Tibial artery (tissue), 4 donors: Measurements from ENCODE around the gene SPSB1.

Experiments used
- DNase-seq, 2 donors: peaks; one replicate each; pipeline ENCODE4 v3.0.0-alpha.2; 2019
- H3K27ac ChIP-seq, 2 donors: fragments of 200-600 bp; sonication (generic) in 1 of 2; 1 replicate in 1 of 2; 2 replicates in 1 of 2; pipeline ENCODE4 v1.5.1; 2018 to 2019; ENCODE audit warnings: mild to moderate bottlenecking in 1 of 2
- H3K27me3 ChIP-seq, 2 donors: fragments of 200-600 bp; sonication (generic) in 1 of 2; one replicate each; pipeline versions ENCODE4 v1.5.1 to v1.6.0; 2016 to 2019
- H3K36me3 ChIP-seq, 3 donors: fragments of 200-600 bp; sonication (generic) in 2 of 3; one replicate each; pipeline ENCODE4 v1.5.1; 2016 to 2019; ENCODE audit warnings: mild to moderate bottlenecking in 2 of 3
- H3K4me1 ChIP-seq, 4 donors: fragments of 200-600 bp; sonication (generic) in 2 of 4; 1 replicate in 3 of 4; 2 replicates in 1 of 4; pipeline ENCODE4 v1.5.1; 2016 to 2019
- H3K4me3 ChIP-seq, 2 donors: fragments of 200-600 bp; sonication (generic) in 1 of 2; 1 replicate in 1 of 2; 2 replicates in 1 of 2; pipeline ENCODE4 v1.5.1; 2018 to 2019; ENCODE audit warnings: mild to moderate bottlenecking in 2 of 2
- H3K9me3 ChIP-seq, 3 donors: fragments of 200-600 bp; sonication (generic) in 1 of 3; one replicate each; pipeline ENCODE4 v1.5.1; 2016 to 2019
- intact Hi-C: fragments of 100-400 bp; cut with DNase I; formaldehyde crosslinking; loops from one replicate; pipeline ENCODE4 v1.15.0; 2023; ENCODE audit warnings: low total_unique reads
- TF ChIP-seq, protein P1 (sequence below), 2 experiments: fragments of 200-600 bp in 1 of 2; fragments of 450-650 bp in 1 of 2; IDR thresholded peaks; one replicate each; pipeline ENCODE4 v1.5.1; 2017 to 2019; ENCODE audit warnings: antibody characterized with exemption in 2 of 2, mild to moderate bottlenecking in 1 of 2, moderate library complexity in 1 of 2

SPSB1 gene

GRCh38 chr1:9401080-9401453, 108.4 kb downstream of the SPSB1 start:
- no peak for DNase-seq
- Histone ChIP-seq H3K27me3 (no peaks in the 10 kb centered on the region), H3K27ac (peak overlapping the region; percentile 69 to 81), H3K36me3 (no peaks in the 10 kb centered on the region), H3K4me3 (no peak overlapping the region), H3K4me1 (peaks cover 14 to 90% (median 52%) of the 10 kb centered on the region in 4 donors), H3K9me3 (no peaks in the 10 kb centered on the region)
- intact Hi-C loops, result no loop called here
- TF ChIP-seq, protein P1, sequence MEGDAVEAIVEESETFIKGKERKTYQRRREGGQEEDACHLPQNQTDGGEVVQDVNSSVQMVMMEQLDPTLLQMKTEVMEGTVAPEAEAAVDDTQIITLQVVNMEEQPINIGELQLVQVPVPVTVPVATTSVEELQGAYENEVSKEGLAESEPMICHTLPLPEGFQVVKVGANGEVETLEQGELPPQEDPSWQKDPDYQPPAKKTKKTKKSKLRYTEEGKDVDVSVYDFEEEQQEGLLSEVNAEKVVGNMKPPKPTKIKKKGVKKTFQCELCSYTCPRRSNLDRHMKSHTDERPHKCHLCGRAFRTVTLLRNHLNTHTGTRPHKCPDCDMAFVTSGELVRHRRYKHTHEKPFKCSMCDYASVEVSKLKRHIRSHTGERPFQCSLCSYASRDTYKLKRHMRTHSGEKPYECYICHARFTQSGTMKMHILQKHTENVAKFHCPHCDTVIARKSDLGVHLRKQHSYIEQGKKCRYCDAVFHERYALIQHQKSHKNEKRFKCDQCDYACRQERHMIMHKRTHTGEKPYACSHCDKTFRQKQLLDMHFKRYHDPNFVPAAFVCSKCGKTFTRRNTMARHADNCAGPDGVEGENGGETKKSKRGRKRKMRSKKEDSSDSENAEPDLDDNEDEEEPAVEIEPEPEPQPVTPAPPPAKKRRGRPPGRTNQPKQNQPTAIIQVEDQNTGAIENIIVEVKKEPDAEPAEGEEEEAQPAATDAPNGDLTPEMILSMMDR (IDR thresholded peaks at IDR 0.05), result no peak

DNA sequence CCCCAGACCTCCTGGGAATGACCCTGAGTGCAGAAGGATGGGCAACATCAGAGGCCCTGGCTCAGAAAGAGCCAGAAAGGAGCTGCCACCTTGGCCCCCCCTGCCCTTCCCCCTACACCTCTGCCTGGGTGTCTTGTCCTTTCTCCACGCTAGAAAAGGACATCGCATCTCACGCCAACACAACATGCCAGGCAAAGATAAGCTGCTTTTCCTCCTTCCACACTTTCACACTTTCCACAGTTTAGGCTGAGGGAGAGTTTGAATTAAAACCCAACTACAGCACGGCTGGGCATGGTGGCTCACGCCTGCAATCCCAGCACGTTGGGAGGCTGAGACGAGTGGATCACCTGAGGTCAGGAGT, 109.5 kb downstream of the SPSB1 start:
- Histone ChIP-seq H3K9me3 (no peaks in the 10 kb centered on the region), H3K4me1 (peaks cover 14 to 85% (median 52%) of the 10 kb centered on the region in 4 donors), H3K4me3 (no peak overlapping the region), H3K27ac (peak overlapping the region; percentile 69 to 81), H3K27me3 (no peaks in the 10 kb centered on the region), H3K36me3 (no peaks in the 10 kb centered on the region)
- intact Hi-C loops, result no loop called here
- TF ChIP-seq, protein P1 (IDR thresholded peaks at IDR 0.05), result no peak
- no peak for DNase-seq

DNA sequence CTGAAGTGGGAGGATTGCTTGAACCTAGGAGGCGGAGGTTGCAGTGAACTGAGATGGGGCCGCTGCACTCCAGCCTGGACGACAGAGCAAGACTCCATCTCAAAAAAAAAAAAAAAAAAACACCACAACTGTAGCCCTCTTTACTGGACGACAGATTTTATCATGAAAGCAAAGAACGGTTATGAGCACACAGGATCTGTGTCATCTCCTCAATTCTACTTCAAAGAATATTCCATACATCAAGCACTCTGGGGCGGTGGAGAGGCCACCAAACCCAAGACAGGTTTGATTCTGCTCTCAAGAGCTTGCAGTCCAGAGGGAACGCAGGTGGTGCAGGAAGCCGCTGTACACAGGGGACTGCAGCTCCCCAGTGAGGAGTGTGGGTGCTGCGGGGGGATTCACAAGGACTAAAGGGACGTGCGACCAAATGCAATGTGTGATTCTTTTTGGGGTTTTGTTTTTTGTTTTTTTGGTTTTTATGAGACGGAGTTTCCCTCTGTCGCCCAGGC, 110.1 kb downstream of the SPSB1 start:
- intact Hi-C loops, result no loop called here
- TF ChIP-seq, protein P1 (IDR thresholded peaks at IDR 0.05), result no peak

DNA sequence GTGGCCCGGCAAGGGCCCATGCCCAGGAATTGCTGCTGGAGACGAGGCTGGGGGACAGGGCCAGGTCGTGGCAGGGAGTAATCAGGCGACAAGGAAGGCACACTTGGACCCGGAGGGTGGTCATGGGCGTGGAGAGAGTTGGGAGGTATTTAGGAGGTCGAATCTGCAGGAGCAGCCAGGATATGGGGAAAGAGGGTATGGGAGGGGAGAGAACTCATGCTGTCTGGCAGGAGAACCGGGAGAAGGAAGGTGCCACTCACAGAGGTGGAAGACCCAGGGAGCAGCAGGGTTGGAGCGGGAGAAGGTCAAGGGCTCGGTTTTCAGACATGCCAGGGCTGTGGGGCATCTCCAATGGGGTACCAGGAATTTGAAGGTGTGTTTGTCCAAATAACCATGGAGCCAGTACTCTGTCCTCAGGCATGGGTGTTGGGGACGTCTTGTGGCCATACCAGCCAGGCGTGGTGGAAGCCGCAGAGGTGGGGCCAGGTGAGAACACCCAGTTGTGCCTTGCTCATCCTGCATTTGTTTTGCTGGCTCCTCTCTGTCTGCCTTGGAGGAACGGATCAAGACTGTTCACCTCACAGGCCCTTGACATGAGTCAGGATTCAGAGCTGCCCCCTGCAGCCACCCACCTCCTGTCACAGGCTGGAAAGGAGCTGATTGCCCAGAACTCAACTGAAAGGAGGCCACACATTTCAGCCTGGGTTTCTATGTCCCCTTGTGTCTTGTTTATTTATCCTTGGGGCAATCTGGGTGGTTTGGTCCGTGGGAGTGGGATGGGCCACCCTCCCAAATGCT, 111.6 kb downstream of the SPSB1 start:
- TF ChIP-seq, protein P1 (IDR thresholded peaks at IDR 0.05), result no peak
- Histone ChIP-seq H3K4me3 (no peak overlapping the region), H3K4me1 (peaks cover 8 to 64% (median 37%) of the 10 kb centered on the region in 4 donors), H3K27ac (peak overlapping the region; percentile 46 to 69), H3K9me3 (no peaks in the 10 kb centered on the region), H3K27me3 (no peaks in the 10 kb centered on the region), H3K36me3 (no peaks in the 10 kb centered on the region)
- no peak for DNase-seq
- intact Hi-C loops, result no loop called here

More for the DNA sequence above, 110.1 kb downstream of the SPSB1 start:
- H3K4me1 ChIP-seq, result peaks cover 14 to 80% (median 49%) of the 10 kb centered on the region in 4 donors
- no peak for DNase-seq
- H3K27ac ChIP-seq, result peak overlapping the region; percentile 69 to 81
- no peaks in the 10 kb centered on the region for H3K36me3 ChIP-seq
- no peaks in the 10 kb centered on the region for H3K9me3 ChIP-seq
- H3K4me3 ChIP-seq, result no peak overlapping the region
- no peaks in the 10 kb centered on the region for H3K27me3 ChIP-seq

DNA sequence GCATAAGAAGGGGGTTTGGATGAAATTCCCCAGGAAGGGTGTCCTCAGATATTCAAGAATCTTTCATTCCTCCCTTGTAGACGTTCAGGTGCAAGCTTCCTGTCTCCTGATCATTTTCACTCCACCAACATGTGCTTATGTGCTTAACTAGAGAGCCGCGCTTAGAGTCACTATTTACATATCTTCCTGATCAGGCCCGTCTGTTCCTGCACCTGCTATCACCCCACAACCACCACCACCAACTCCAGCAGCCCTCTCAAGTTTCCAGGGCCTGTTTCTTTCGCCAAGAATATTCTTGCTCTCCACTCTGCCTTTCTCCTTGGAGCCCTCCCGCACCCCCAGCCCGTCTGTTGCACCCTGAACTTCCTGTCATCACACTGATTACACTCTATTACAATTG, 113.4 kb downstream of the SPSB1 start:
- intact Hi-C loops, result no loop called here
- Histone ChIP-seq H3K36me3 (no peaks in the 10 kb centered on the region), H3K4me3 (no peak overlapping the region), H3K4me1 (peaks cover 5 to 46% (median 19%) of the 10 kb centered on the region in 4 donors), H3K27me3 (no peaks in the 10 kb centered on the region), H3K27ac (peak overlapping the region in 1 of 2 donors; percentile 54), H3K9me3 (no peaks in the 10 kb centered on the region)
- TF ChIP-seq, protein P1 (IDR thresholded peaks at IDR 0.05), result no peak
- no peak for DNase-seq
